ENCODE measurements around the gene LIF.

LIF gene

GRCh38 chr22:30246814-30247376, 336 bp upstream of the LIF start:
- Histone ChIP-seq H3K27ac (ENCODE audit: low read depth, low read length) (no peak overlapping the region), H3K27me3 (ENCODE audit: low read length) (no peaks in the 10 kb centered on the region; the same call in 1 of the 2 replicates), H3K9me2 (replicated peaks; ENCODE audit: insufficient read depth, low read length) (no peaks in the 10 kb centered on the region), H3K79me2 (ENCODE audit: insufficient read depth, low read length) (no peaks in the 10 kb centered on the region), H3K4me3 (ENCODE audit: insufficient read depth, low read length, poor library complexity, severe bottlenecking) (no peak overlapping the region), H3K9me3 (ENCODE audit: insufficient read depth, low read length) (no peaks in the 10 kb centered on the region), H4K20me1 (ENCODE audit: low read depth, low read length) (no peaks in the 10 kb centered on the region), H3K36me3 (ENCODE audit: low read length) (no peaks in the 10 kb centered on the region), H3K4me2 (ENCODE audit: low read depth, low read length, poor library complexity, severe bottlenecking) (no peak overlapping the region), H3K9ac (ENCODE audit: low read length) (no peak overlapping the region), H3F3A (ENCODE audit: insufficient read depth) (no peaks in the 10 kb centered on the region), H2AFZ (ENCODE audit: low read depth, low read length, severe bottlenecking) (no peak overlapping the region)
- TF ChIP-seq CTCF (IDR thresholded peaks at IDR 0.05; ENCODE audit: insufficient read depth, low read length, poor library complexity, severe bottlenecking) (no peak), EZH2phosphoT487 (conservative IDR thresholded peaks at IDR 0.05; ENCODE audit: low read length) (no peak)

GRCh38 chr22:30245181-30245984, 1.2 kb downstream of the LIF start:
- Histone ChIP-seq H4K20me1 (ENCODE audit: low read depth, low read length) (no peaks in the 10 kb centered on the region), H2AFZ (ENCODE audit: low read depth, low read length, severe bottlenecking) (no peak overlapping the region), H3K4me2 (ENCODE audit: low read depth, low read length, poor library complexity, severe bottlenecking) (no peak overlapping the region), H3K79me2 (ENCODE audit: insufficient read depth, low read length) (no peaks in the 10 kb centered on the region), H3K36me3 (ENCODE audit: low read length) (no peaks in the 10 kb centered on the region), H3K9me3 (ENCODE audit: insufficient read depth, low read length) (no peaks in the 10 kb centered on the region), H3K9me2 (replicated peaks; ENCODE audit: insufficient read depth, low read length) (no peaks in the 10 kb centered on the region), H3K9ac (ENCODE audit: low read length) (no peak overlapping the region), H3K27me3 (ENCODE audit: low read length) (no peaks in the 10 kb centered on the region), H3K27ac (ENCODE audit: low read depth, low read length) (no peak overlapping the region), H3F3A (ENCODE audit: insufficient read depth) (no peaks in the 10 kb centered on the region), H3K4me3 (ENCODE audit: insufficient read depth, low read length, poor library complexity, severe bottlenecking) (no peak overlapping the region)
- no peak for TF ChIP-seq CTCF (IDR thresholded peaks at IDR 0.05; ENCODE audit: insufficient read depth, low read length, poor library complexity, severe bottlenecking)
- no peak for TF ChIP-seq EZH2phosphoT487 (conservative IDR thresholded peaks at IDR 0.05; ENCODE audit: low read length)

GRCh38 chr22:30244641-30245040, 1.9 kb downstream of the LIF start:
- Histone ChIP-seq H3K4me3 (ENCODE audit: insufficient read depth, low read length, poor library complexity, severe bottlenecking) (no peak overlapping the region), H3K27me3 (ENCODE audit: low read length) (no peaks in the 10 kb centered on the region), H3K27ac (ENCODE audit: low read depth, low read length) (no peak overlapping the region), H4K20me1 (ENCODE audit: low read depth, low read length) (no peaks in the 10 kb centered on the region), H2AFZ (ENCODE audit: low read depth, low read length, severe bottlenecking) (no peak overlapping the region), H3K9me3 (ENCODE audit: insufficient read depth, low read length) (no peaks in the 10 kb centered on the region), H3K9me2 (replicated peaks; ENCODE audit: insufficient read depth, low read length) (no peaks in the 10 kb centered on the region), H3K4me2 (ENCODE audit: low read depth, low read length, poor library complexity, severe bottlenecking) (no peak overlapping the region), H3F3A (ENCODE audit: insufficient read depth) (no peaks in the 10 kb centered on the region), H3K36me3 (ENCODE audit: low read length) (no peaks in the 10 kb centered on the region), H3K9ac (ENCODE audit: low read length) (no peak overlapping the region), H3K79me2 (ENCODE audit: insufficient read depth, low read length) (no peaks in the 10 kb centered on the region)
- TF ChIP-seq EZH2phosphoT487 (conservative IDR thresholded peaks at IDR 0.05; ENCODE audit: low read length) (no peak), CTCF (IDR thresholded peaks at IDR 0.05; ENCODE audit: insufficient read depth, low read length, poor library complexity, severe bottlenecking) (no peak)
